H1 (cell line): Measurements from ENCODE around the gene ASAP2. TPM values are rescaled to one million over a fixed set of nuclear protein-coding genes. Genes with fewer than 3 reads are reported as not detected.

Experiments used
- ASH2L ChIP-seq: fragments of 200-600, 300-600 bp; sonication (generic); IDR thresholded peaks from one replicate; pipeline ENCODE4 v1.7.1; 2017; ENCODE audit warnings: low read length
- BACH1 ChIP-seq: IDR thresholded peaks from 2 replicates; pipeline ENCODE4 v1.6.1; 2012; ENCODE audit warnings: low read length, improper control_type of control experiment
- CHD2 ChIP-seq: IDR thresholded peaks from 2 replicates; pipeline ENCODE4 v1.6.1; 2012; ENCODE audit warnings: low read length, improper control_type of control experiment
- EP300 ChIP-seq, 2 experiments: IDR thresholded peaks; 1 replicate in 1 of 2; 2 replicates in 1 of 2; pipeline ENCODE4 v1.6.1; 2011 to 2012; ENCODE audit warnings: low read depth in 2 of 2, low read length in 2 of 2, mild to moderate bottlenecking in 2 of 2, borderline replicate concordance in 1 of 2, inconsistent platforms in 1 of 2, moderate library complexity in 1 of 2
- GABPA ChIP-seq: IDR thresholded peaks from 2 replicates; pipeline ENCODE4 v1.6.1; 2011; ENCODE audit warnings: mild to moderate bottlenecking, low read length, moderate library complexity, borderline replicate concordance; ENCODE audit not compliant: insufficient read depth
- POU5F1 ChIP-seq: IDR thresholded peaks from 2 replicates; pipeline ENCODE4 v1.6.1; 2011; ENCODE audit warnings: low read depth, mild to moderate bottlenecking, low read length, moderate library complexity
- SAP30 ChIP-seq: fragments of 300-600 bp; sonication (generic); IDR thresholded peaks from 2 replicates; pipeline ENCODE4 v1.7.1; 2012; ENCODE audit warnings: low read length, moderate library complexity, mild to moderate bottlenecking, inconsistent platforms; ENCODE audit not compliant: insufficient read depth, insufficient replicate concordance
- polyA plus RNA-seq, 7 experiments: library from polyadenylated mRNA; depleted of rRNA in 3 of 7; stranded (reverse) in 5 of 7; unstranded in 2 of 7; fragments of >200 nt in 5 of 7; fragments of 200-250 nt in 2 of 7; gene quantifications; 1 replicate in 5 of 7; 2 replicates in 1 of 7; 4 replicates in 1 of 7; pipeline versions ENCODE4 v1.2.1 to v1.2.3, GENCODE V29; 2011 to 2013; ENCODE audit warnings: missing spikeins in 2 of 7, mixed read lengths in 2 of 7
- total RNA-seq: library from RNA; stranded (reverse); fragmentation: NEBNext Ultra II Directional; extraction: Animal tissue kit (Norgen Biotek cat#: 25700); gene quantifications from 2 replicates; pipeline ENCODE4 v1.2.1, GENCODE V29; 2021
- TF ChIP-seq, protein P1 (sequence below): fragments of 300-600 bp; sonication (generic); IDR thresholded peaks from 2 replicates; pipeline ENCODE4 v1.7.1; 2012; ENCODE audit warnings: low read length, moderate library complexity, mild to moderate bottlenecking, inconsistent platforms; ENCODE audit not compliant: insufficient replicate concordance
- TF ChIP-seq, protein P2 (sequence below), 3 experiments: IDR thresholded peaks; 1 replicate in 2 of 3; 2 replicates in 1 of 3; pipeline versions ENCODE4 v1.5.1 to v1.6.1; 2011; ENCODE audit warnings: low read length in 3 of 3, mild to moderate bottlenecking in 3 of 3, inconsistent platforms in 2 of 3, low read depth in 1 of 3, moderate library complexity in 1 of 3; ENCODE audit not compliant: insufficient read depth in 1 of 3; ENCODE audit errors: control extremely low read depth in 1 of 3

ASAP2 gene
- total and polyA plus RNA-seq, 2 of the 8 experiments (the other 6 are each of a cell fraction or from before 2014, with no cell fraction given), result 10.2 to 18.7 TPM

DNA sequence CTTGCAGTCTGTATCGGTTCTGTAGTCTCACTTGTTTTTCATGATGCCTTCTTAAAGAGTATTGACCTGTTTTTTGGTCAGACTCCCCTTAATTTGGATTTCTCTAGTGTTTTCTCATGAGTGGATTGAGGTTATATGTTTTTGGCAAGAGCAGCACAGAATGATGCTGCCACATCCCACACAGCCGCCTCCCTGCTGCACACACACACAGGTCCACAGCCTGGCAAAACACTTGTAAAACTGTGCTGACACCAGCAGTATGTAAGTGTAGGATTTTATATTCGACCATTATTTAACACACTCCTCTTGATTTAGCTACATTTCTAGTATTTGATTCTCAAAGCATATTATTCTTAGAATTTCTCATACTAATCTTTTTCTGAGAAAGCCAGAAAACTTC lies 148.7 kb downstream of the ASAP2 start (continued):
- TF ChIP-seq, protein P1, sequence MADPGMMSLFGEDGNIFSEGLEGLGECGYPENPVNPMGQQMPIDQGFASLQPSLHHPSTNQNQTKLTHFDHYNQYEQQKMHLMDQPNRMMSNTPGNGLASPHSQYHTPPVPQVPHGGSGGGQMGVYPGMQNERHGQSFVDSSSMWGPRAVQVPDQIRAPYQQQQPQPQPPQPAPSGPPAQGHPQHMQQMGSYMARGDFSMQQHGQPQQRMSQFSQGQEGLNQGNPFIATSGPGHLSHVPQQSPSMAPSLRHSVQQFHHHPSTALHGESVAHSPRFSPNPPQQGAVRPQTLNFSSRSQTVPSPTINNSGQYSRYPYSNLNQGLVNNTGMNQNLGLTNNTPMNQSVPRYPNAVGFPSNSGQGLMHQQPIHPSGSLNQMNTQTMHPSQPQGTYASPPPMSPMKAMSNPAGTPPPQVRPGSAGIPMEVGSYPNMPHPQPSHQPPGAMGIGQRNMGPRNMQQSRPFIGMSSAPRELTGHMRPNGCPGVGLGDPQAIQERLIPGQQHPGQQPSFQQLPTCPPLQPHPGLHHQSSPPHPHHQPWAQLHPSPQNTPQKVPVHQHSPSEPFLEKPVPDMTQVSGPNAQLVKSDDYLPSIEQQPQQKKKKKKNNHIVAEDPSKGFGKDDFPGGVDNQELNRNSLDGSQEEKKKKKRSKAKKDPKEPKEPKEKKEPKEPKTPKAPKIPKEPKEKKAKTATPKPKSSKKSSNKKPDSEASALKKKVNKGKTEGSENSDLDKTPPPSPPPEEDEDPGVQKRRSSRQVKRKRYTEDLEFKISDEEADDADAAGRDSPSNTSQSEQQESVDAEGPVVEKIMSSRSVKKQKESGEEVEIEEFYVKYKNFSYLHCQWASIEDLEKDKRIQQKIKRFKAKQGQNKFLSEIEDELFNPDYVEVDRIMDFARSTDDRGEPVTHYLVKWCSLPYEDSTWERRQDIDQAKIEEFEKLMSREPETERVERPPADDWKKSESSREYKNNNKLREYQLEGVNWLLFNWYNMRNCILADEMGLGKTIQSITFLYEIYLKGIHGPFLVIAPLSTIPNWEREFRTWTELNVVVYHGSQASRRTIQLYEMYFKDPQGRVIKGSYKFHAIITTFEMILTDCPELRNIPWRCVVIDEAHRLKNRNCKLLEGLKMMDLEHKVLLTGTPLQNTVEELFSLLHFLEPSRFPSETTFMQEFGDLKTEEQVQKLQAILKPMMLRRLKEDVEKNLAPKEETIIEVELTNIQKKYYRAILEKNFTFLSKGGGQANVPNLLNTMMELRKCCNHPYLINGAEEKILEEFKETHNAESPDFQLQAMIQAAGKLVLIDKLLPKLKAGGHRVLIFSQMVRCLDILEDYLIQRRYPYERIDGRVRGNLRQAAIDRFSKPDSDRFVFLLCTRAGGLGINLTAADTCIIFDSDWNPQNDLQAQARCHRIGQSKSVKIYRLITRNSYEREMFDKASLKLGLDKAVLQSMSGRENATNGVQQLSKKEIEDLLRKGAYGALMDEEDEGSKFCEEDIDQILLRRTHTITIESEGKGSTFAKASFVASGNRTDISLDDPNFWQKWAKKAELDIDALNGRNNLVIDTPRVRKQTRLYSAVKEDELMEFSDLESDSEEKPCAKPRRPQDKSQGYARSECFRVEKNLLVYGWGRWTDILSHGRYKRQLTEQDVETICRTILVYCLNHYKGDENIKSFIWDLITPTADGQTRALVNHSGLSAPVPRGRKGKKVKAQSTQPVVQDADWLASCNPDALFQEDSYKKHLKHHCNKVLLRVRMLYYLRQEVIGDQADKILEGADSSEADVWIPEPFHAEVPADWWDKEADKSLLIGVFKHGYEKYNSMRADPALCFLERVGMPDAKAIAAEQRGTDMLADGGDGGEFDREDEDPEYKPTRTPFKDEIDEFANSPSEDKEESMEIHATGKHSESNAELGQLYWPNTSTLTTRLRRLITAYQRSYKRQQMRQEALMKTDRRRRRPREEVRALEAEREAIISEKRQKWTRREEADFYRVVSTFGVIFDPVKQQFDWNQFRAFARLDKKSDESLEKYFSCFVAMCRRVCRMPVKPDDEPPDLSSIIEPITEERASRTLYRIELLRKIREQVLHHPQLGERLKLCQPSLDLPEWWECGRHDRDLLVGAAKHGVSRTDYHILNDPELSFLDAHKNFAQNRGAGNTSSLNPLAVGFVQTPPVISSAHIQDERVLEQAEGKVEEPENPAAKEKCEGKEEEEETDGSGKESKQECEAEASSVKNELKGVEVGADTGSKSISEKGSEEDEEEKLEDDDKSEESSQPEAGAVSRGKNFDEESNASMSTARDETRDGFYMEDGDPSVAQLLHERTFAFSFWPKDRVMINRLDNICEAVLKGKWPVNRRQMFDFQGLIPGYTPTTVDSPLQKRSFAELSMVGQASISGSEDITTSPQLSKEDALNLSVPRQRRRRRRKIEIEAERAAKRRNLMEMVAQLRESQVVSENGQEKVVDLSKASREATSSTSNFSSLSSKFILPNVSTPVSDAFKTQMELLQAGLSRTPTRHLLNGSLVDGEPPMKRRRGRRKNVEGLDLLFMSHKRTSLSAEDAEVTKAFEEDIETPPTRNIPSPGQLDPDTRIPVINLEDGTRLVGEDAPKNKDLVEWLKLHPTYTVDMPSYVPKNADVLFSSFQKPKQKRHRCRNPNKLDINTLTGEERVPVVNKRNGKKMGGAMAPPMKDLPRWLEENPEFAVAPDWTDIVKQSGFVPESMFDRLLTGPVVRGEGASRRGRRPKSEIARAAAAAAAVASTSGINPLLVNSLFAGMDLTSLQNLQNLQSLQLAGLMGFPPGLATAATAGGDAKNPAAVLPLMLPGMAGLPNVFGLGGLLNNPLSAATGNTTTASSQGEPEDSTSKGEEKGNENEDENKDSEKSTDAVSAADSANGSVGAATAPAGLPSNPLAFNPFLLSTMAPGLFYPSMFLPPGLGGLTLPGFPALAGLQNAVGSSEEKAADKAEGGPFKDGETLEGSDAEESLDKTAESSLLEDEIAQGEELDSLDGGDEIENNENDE, result no peak
- TF ChIP-seq, protein P2, sequence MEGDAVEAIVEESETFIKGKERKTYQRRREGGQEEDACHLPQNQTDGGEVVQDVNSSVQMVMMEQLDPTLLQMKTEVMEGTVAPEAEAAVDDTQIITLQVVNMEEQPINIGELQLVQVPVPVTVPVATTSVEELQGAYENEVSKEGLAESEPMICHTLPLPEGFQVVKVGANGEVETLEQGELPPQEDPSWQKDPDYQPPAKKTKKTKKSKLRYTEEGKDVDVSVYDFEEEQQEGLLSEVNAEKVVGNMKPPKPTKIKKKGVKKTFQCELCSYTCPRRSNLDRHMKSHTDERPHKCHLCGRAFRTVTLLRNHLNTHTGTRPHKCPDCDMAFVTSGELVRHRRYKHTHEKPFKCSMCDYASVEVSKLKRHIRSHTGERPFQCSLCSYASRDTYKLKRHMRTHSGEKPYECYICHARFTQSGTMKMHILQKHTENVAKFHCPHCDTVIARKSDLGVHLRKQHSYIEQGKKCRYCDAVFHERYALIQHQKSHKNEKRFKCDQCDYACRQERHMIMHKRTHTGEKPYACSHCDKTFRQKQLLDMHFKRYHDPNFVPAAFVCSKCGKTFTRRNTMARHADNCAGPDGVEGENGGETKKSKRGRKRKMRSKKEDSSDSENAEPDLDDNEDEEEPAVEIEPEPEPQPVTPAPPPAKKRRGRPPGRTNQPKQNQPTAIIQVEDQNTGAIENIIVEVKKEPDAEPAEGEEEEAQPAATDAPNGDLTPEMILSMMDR (IDR thresholded peaks at IDR 0.05; ENCODE audit: control extremely low read depth in 1 of 3, insufficient read depth in 1 of 3, low read depth in 1 of 3, low read length in 3 of 3), result no peak
- no peak for TF ChIP-seq POU5F1
- no peak for TF ChIP-seq GABPA
- TF ChIP-seq ASH2L, result no peak
- no peak for TF ChIP-seq SAP30
- no peak for TF ChIP-seq EP300 (IDR thresholded peaks at IDR 0.05; ENCODE audit: borderline replicate concordance in 1 of 2, low read depth in 2 of 2, low read length in 2 of 2)
- no peak for TF ChIP-seq CHD2
- TF ChIP-seq BACH1, result no peak
